Measurements from ENCODE around the gene TMEM238L. TPM values are rescaled to one million over a fixed set of nuclear protein-coding genes. Genes with fewer than 3 reads are reported as not detected.

TMEM238L gene
- total and polyA plus RNA-seq, 2 of the 13 experiments (the other 11 are each of a cell fraction or from before 2014, with no cell fraction given), result not detected

DNA sequence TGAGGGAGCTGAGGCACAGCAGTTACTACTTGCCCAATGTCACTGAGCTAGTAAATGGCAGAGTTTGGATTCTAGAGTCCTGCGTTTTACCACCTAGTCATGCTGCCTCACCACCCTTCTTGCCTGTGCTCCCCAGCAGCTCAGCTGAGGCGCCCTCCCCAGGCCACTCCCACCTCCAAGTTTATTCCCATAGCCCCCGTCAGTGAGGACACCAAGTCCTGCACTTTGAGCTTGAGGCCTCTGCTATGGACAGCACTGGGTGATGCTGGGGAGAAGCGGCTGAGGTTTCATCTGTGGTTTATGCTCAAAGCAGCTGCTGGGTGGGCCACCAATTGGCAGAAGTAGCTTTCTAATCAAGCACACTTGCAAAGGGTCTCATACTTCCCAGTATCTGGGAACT is 36.7 kb downstream of the TMEM238L start:
- H2AFZ ChIP-seq (ENCODE audit: low read length), result no peak overlapping the region
- BruUV-seq (replicated peaks), result no TSS peak
- no peak overlapping the region for H3K4me3 ChIP-seq (replicated peaks in 1 of 3; ENCODE audit: insufficient read depth in 1 of 3, low read depth in 2 of 3, low read length in 3 of 3)
- H3K4me2 ChIP-seq (ENCODE audit: low read depth, low read length), result no peak overlapping the region
- H3K27me3 ChIP-seq (ENCODE audit: control insufficient read depth in 1 of 2, insufficient read depth in 2 of 2, low read length in 2 of 2), result no peaks in the 10 kb centered on the region
- POLR2A ChIA-PET, result no interaction called here
- no peaks in the 10 kb centered on the region for H3K36me3 ChIP-seq (replicated peaks in 1 of 2; ENCODE audit: control insufficient read depth in 1 of 2, insufficient read depth in 2 of 2, low read length in 2 of 2)
- no peak for DNase-seq (ENCODE audit: low spot score)
- 13% methylated on average over 3 of the region's 4 CpGs for WGBS (ENCODE audit: low lambda C conversion rate)
- no peak overlapping the region for H3K9ac ChIP-seq (ENCODE audit: insufficient read depth, low read depth, low read length)
- H3K79me2 ChIP-seq (ENCODE audit: insufficient read depth, low read length), result no peaks in the 10 kb centered on the region
- TF ChIP-seq GABPB1 (CRISPR knock-in tag; IDR thresholded peaks at IDR 0.05) (no peak), HNF4A (CRISPR knock-in tag; IDR thresholded peaks at IDR 0.05) (peak; percentile 36; the same call in 1 of the 2 replicates)
- TF ChIP-seq, protein P1, sequence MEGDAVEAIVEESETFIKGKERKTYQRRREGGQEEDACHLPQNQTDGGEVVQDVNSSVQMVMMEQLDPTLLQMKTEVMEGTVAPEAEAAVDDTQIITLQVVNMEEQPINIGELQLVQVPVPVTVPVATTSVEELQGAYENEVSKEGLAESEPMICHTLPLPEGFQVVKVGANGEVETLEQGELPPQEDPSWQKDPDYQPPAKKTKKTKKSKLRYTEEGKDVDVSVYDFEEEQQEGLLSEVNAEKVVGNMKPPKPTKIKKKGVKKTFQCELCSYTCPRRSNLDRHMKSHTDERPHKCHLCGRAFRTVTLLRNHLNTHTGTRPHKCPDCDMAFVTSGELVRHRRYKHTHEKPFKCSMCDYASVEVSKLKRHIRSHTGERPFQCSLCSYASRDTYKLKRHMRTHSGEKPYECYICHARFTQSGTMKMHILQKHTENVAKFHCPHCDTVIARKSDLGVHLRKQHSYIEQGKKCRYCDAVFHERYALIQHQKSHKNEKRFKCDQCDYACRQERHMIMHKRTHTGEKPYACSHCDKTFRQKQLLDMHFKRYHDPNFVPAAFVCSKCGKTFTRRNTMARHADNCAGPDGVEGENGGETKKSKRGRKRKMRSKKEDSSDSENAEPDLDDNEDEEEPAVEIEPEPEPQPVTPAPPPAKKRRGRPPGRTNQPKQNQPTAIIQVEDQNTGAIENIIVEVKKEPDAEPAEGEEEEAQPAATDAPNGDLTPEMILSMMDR (CRISPR knock-in tag; IDR thresholded peaks at IDR 0.05), result peak; percentile 36
- peaks cover 3% of the 10 kb centered on the region for H3K9me3 ChIP-seq (ENCODE audit: low read length)
- no peaks in the 10 kb centered on the region for H4K20me1 ChIP-seq (ENCODE audit: insufficient read depth, low read length)
- peaks cover 6% of the 10 kb centered on the region; the same call in 1 of the 2 replicates for H3K4me1 ChIP-seq (ENCODE audit: insufficient read depth, low read length)
- intact Hi-C loops (cut with micrococcal nuclease; ENCODE audit: unreplicated experiment), result no loop called here
- no peak overlapping the region for H3K27ac ChIP-seq (ENCODE audit: extremely low read length, insufficient read depth, low read length)
- CTCF ChIA-PET (ENCODE audit: low intra/inter-chr PET ratio, low total read pairs), result no interaction called here
- no peak for FAIRE-seq
- in situ Hi-C loops (cut with HindIII; ENCODE audit: extremely low pct_ligation_motif_present, low pct_unique_long_range_greater_than_20kb), result no loop called here
- peak; percentile 78 for ATAC-seq

DNA sequence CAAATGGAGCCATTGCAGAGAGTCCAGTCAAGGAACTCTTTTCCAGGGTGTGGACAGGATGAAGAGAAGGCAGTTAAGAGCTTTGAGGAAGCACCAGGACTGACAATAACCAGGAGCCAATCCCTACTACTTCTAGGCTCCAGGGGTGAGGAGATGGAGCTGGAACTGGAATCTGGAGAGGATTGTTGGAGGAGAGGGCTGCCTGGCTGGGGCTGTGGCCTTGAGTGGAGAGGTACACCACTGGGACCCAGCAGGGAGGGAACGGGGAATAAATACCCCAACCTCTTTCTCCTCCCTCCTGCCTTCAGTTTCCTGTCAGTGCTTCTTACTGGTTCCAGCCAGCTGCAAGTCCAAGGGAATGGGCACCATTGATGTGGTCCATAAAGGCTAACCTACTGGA is 41.9 kb downstream of the TMEM238L start:
- Histone ChIP-seq H3K27me3 (ENCODE audit: control insufficient read depth in 1 of 2, insufficient read depth in 2 of 2, low read length in 2 of 2) (no peaks in the 10 kb centered on the region; a peak in 1 of 5 replicates), H3K9me3 (ENCODE audit: low read length) (no peaks in the 10 kb centered on the region), H3K9ac (ENCODE audit: insufficient read depth, low read depth, low read length) (no peak overlapping the region), H2AFZ (ENCODE audit: low read length) (no peak overlapping the region), H3K79me2 (ENCODE audit: insufficient read depth, low read length) (no peaks in the 10 kb centered on the region), H3K4me3 (replicated peaks in 1 of 3; ENCODE audit: insufficient read depth in 1 of 3, low read depth in 2 of 3, low read length in 3 of 3) (no peak overlapping the region), H3K36me3 (replicated peaks in 1 of 2; ENCODE audit: control insufficient read depth in 1 of 2, insufficient read depth in 2 of 2, low read length in 2 of 2) (no peaks in the 10 kb centered on the region), H4K20me1 (ENCODE audit: insufficient read depth, low read length) (no peaks in the 10 kb centered on the region), H3K4me1 (ENCODE audit: insufficient read depth, low read length) (peaks cover 18% of the 10 kb centered on the region), H3K27ac (ENCODE audit: extremely low read length, insufficient read depth, low read length) (no peak overlapping the region), H3K4me2 (ENCODE audit: low read depth, low read length) (no peak overlapping the region)
- ATAC-seq, result no peak
- in situ Hi-C loops (cut with HindIII; ENCODE audit: extremely low pct_ligation_motif_present, low pct_unique_long_range_greater_than_20kb), result no loop called here
- ChIA-PET CTCF (ENCODE audit: low intra/inter-chr PET ratio, low total read pairs) (no interaction called here), POLR2A (no interaction called here)
- WGBS (ENCODE audit: low lambda C conversion rate), result 100% methylated on average over 1 of the region's 1 CpG
- no peak for FAIRE-seq
- TF ChIP-seq ZNF619 (CRISPR knock-in tag; IDR thresholded peaks at IDR 0.05), result no peak
- TF ChIP-seq NKX3-1 (CRISPR knock-in tag; IDR thresholded peaks at IDR 0.05), result no peak
- no peak for TF ChIP-seq SMAD3 (CRISPR knock-in tag; IDR thresholded peaks at IDR 0.05)
- no peak for DNase-seq (ENCODE audit: low spot score)
- no TSS peak for BruUV-seq (replicated peaks)
- intact Hi-C loops (cut with micrococcal nuclease; ENCODE audit: unreplicated experiment), result no loop called here
